HEK293 (cell line): ENCODE results near the gene SLC26A6.

Experiments
- BCL11A ChIP-seq: fragments of 450-650 bp; formaldehyde crosslinking; IDR thresholded peaks from 2 replicates; pipeline ENCODE4 v1.5.1; 2016; ENCODE audit warnings: low read depth, missing biosample characterization, missing genetic modification characterization
- BCL6B ChIP-seq: fragments of 450-650 bp; formaldehyde crosslinking; IDR thresholded peaks from 2 replicates; pipeline ENCODE4 v1.5.1; 2017; ENCODE audit warnings: missing biosample characterization, missing genetic modification characterization
- GLI2 ChIP-seq: fragments of 450-650 bp; formaldehyde crosslinking; IDR thresholded peaks from 2 replicates; pipeline ENCODE4; 2017; ENCODE audit warnings: missing biosample characterization, missing genetic modification characterization, low read depth, borderline replicate concordance
- MYNN ChIP-seq: fragments of 450-650 bp; formaldehyde crosslinking; IDR thresholded peaks from 2 replicates; pipeline ENCODE4 v1.5.1; 2016; ENCODE audit warnings: missing biosample characterization, missing genetic modification characterization, borderline replicate concordance
- SALL2 ChIP-seq: fragments of 450-650 bp; formaldehyde crosslinking; IDR thresholded peaks from 2 replicates; pipeline ENCODE4 v1.5.0; 2017; ENCODE audit warnings: missing biosample characterization, mild to moderate bottlenecking, missing genetic modification characterization, borderline replicate concordance
- ZNF155 ChIP-seq: fragments of 450-650 bp; formaldehyde crosslinking; IDR thresholded peaks from 2 replicates; pipeline ENCODE4 v1.5.1; 2016; ENCODE audit warnings: missing biosample characterization, missing genetic modification characterization
- ZNF157 ChIP-seq: fragments of 450-650 bp; formaldehyde crosslinking; IDR thresholded peaks from 2 replicates; pipeline ENCODE4 v1.5.1; 2016; ENCODE audit warnings: missing biosample characterization, missing genetic modification characterization
- ZNF24 ChIP-seq: fragments of 450-650 bp; formaldehyde crosslinking; IDR thresholded peaks from 2 replicates; pipeline ENCODE4 v1.5.1; 2016; ENCODE audit warnings: missing biosample characterization, missing genetic modification characterization
- ZNF266 ChIP-seq: fragments of 450-650 bp; formaldehyde crosslinking; IDR thresholded peaks from 2 replicates; pipeline ENCODE4 v1.5.1; 2016; ENCODE audit warnings: missing biosample characterization, missing genetic modification characterization, low read depth
- ZNF280D ChIP-seq: fragments of 450-650 bp; formaldehyde crosslinking; IDR thresholded peaks from 2 replicates; pipeline ENCODE4 v1.5.1; 2016; ENCODE audit warnings: missing biosample characterization, missing genetic modification characterization
- ZNF366 ChIP-seq: fragments of 450-650 bp; formaldehyde crosslinking; conservative IDR thresholded peaks from 2 replicates; pipeline ENCODE4 v1.5.1; 2016; ENCODE audit warnings: missing biosample characterization, missing genetic modification characterization
- ZNF37A ChIP-seq: fragments of 450-650 bp; IDR thresholded peaks from 2 replicates; pipeline ENCODE4 v1.5.1; 2018; ENCODE audit warnings: missing biosample characterization, missing genetic modification characterization
- ZNF391 ChIP-seq: fragments of 450-650 bp; formaldehyde crosslinking; IDR thresholded peaks from 2 replicates; pipeline ENCODE4 v1.5.1; 2016; ENCODE audit warnings: low read depth, missing biosample characterization, missing genetic modification characterization, borderline replicate concordance
- ZNF426 ChIP-seq: fragments of 450-650 bp; formaldehyde crosslinking; IDR thresholded peaks from 2 replicates; pipeline ENCODE4 v1.5.1; 2017; ENCODE audit warnings: missing biosample characterization, missing genetic modification characterization, mild to moderate bottlenecking, inconsistent platforms, moderate library complexity
- ZNF488 ChIP-seq: fragments of 450-650 bp; formaldehyde crosslinking; IDR thresholded peaks from 2 replicates; pipeline ENCODE4 v1.5.1; 2016; ENCODE audit warnings: missing biosample characterization, missing genetic modification characterization
- ZNF530 ChIP-seq: fragments of 450-650 bp; formaldehyde crosslinking; IDR thresholded peaks from 2 replicates; pipeline ENCODE4 v1.5.1; 2016; ENCODE audit warnings: low read depth, missing biosample characterization, missing genetic modification characterization
- ZNF621 ChIP-seq: fragments of 450-650 bp; formaldehyde crosslinking; IDR thresholded peaks from 2 replicates; pipeline ENCODE4 v1.5.1; 2017; ENCODE audit warnings: missing biosample characterization, missing genetic modification characterization
- ZNF692 ChIP-seq: fragments of 450-650 bp; formaldehyde crosslinking; IDR thresholded peaks from 2 replicates; pipeline ENCODE4 v1.5.1; 2016; ENCODE audit warnings: missing biosample characterization, missing genetic modification characterization
- ZNF747 ChIP-seq: fragments of 450-650 bp; formaldehyde crosslinking; IDR thresholded peaks from 2 replicates; pipeline ENCODE4 v1.5.1; 2016; ENCODE audit warnings: missing biosample characterization, missing genetic modification characterization
- ZNF837 ChIP-seq: fragments of 450-650 bp; formaldehyde crosslinking; IDR thresholded peaks from 2 replicates; pipeline ENCODE4 v1.5.1; 2016; ENCODE audit warnings: missing biosample characterization, missing genetic modification characterization

The SLC26A6 gene

DNA sequence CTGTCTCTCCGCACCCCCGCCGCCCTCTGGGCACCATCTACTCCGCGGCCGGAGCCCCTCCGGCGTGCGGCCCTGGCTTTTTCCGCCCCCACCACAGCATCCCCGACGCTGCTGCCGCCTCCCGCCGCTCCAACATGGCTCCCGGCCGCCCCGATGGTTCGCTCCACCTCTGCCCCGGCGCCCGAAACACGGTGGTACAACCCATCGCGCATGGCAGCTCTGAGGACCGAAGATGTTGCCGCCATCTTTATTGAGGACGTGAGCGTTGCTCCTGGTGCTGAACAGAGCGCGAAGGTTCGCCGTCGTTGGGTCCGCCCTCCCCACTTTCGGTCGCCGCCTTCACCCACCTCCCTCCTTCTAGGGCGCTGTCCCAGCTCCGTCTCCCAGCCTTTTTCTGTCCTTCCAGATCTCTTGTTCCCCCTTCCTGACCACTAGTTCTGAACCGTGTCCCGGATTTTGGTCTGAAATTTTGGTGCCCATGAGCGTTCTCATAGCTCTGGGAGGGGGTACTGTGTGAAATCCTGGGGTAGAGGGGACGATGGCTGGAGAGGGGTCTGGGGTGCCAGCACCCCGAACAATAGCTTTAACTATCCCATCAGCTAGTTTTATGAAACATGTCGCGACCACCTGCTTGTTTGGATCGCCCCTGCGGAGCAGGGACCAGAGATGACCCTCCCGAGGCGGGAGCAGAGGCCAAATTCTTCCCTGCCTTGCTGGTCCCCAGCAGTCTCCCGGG is 27.7 kb upstream of the SLC26A6 start, which contains the start of gene CELSR3 (continued):
- TF ChIP-seq ZNF488 (tag by site-specific recombination) (no peak), ZNF366 (tag by site-specific recombination) (no peak; the same call in 1 of the 2 replicates), BCL11A (tag by site-specific recombination) (no peak), ZNF157 (tag by site-specific recombination) (no peak), ZNF837 (no peak), ZNF24 (tag by site-specific recombination) (no peak), MYNN (tag by site-specific recombination) (no peak), ZNF747 (tag by site-specific recombination) (no peak), ZNF266 (no peak), GLI2 (tag by site-specific recombination) (no peak), ZNF155 (tag by site-specific recombination) (no peak), ZNF280D (tag by site-specific recombination) (no peak), ZNF621 (tag by site-specific recombination) (no peak), SALL2 (tag by site-specific recombination) (no peak), BCL6B (tag by site-specific recombination) (no peak), ZNF530 (tag by site-specific recombination) (no peak), ZNF391 (tag by site-specific recombination) (no peak; the same call in 1 of the 2 replicates), ZNF692 (tag by site-specific recombination) (no peak), ZNF426 (tag by site-specific recombination) (no peak), ZNF37A (tag by site-specific recombination) (no peak)
- TF ChIP-seq, all 188 proteins: peak for 25
